G401 (cell line): ENCODE results near the gene TMEM18. TPM values are rescaled to one million over a fixed set of nuclear protein-coding genes. Genes with fewer than 3 reads are reported as not detected.
A peak's percentile ranks its signal among the peaks of the same experiment; 100 is the strongest.

Experiments used
- DNase-seq: peaks from one replicate; pipeline ENCODE4 v3.0.0-alpha.2; 2015; ENCODE audit warnings: low spot score
- in situ Hi-C: cut with HindIII; loops from 2 replicates; pipeline ENCODE4 v1.10.0; 2016; ENCODE audit warnings: low sequenced_read_pairs, mixed read lengths
- total RNA-seq: library from RNA; depleted of rRNA; stranded (reverse); fragments of >200 nt; shearing (Covaris generic); gene quantifications from 2 replicates; pipeline ENCODE4 v1.2.3, GENCODE V29; 2014

TMEM18 gene
- total RNA-seq, 1 experiment from 2014 or later, result 18.1 TPM

DNA sequence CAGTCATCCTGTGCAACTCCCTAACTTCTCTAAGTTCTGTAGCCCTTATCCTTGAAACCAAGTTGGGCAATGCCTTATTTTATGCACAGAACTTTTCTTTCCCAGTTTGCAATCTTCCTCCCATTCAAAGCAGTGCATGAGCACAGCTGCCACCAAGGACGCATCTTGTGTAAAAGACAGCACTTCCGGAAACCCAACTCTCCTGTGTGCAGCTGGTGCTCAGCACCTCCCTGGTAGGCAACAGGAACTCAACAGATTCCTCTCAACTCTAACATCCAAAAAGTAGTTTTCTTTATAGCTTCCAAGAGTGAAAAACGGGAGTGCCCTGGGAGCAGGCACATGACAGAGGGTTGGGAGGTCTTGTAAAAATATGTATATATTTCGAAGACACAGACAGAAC, 2.2 kb downstream of the TMEM18 start:
- in situ Hi-C loops, result no loop called here
- DNase-seq, result no peak

DNA sequence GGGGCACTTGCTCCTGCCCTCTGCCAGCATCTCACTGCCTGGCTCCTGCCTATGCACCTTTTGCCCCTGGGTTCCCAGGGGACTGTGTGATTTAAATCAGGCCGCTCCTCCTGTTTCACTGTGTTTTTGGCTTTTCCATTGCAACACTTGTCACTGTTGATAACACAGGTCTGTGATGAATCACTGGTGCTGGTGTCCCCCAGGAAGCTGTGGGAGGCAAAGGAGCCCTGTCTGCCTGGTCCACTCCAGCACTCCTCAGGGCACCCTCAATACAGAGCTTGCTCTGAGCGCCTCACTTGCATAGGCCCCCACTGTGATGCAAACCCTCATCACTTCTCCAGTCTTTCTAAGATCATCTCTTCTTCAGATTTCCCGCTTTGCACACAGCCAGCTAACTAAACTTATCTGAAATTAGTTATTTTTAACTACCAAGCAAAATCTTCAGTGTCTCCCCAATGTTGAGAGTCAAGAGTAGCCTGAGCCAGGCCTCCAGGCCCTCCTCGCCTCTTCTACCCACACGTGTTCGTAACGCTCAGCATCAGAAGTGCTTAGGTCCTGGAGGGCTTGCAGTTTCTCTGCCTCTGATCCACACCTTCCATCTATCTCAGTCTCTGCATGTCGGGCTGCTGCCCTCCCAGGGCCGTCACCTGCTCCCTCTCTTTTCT, 2.8 kb downstream of the TMEM18 start:
- DNase-seq, result no peak
- in situ Hi-C loops, result no loop called here

DNA sequence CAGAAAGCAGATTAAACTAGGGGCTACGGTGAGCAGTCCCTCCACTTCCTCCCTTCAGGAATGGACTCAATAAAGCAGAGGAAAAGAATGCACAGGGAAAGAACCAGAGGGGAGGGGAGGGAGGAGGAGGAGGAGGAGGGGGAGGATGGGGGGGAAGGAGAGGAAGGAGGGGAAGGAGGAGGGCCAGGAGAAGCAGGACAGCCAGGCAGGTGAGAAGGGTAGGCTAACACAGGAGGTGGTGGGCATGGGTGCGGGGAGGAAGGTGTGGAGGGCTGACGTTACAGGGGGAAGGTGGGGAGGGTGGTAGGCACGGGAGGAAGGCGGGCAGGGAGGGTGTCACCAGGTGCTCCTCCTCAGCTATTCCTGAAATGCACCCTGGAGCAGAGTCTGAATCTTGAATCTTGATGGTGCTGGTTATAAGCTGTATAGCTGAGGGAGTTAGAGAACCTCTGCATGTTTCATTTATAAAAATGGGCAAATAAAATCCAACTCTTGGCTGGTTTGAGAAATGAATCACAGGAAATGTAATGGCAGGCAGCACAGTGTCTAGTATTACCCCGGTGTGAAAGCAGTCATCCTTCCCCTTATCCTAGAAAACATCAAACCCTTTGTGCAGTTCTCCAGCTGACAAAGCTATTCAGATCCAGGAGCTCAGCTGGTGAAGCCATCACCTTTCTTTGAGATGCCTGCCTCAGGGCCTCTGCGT, 3.4 kb downstream of the TMEM18 start:
- DNase-seq, result no peak
- in situ Hi-C loops, result no loop called here

- no peak for DNase-seq
- in situ Hi-C loops, result no loop called here
Measured at GRCh38 chr2:673016-673415, 4.2 kb downstream of the TMEM18 start.

DNA sequence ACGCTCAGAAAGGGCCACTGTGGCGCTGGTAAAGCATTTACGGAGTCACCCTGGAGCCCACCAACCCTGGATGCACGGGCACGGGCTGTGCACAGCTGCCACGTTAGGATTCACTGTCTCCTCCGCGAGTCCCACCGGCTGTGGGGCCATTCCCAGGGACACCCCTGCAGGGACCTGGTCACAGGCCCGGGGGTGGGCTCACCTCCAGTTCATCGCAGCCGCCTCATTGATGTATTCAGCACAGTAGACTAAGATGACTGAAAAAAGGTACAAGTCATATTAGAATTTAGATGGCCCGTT, 4.7 kb downstream of the TMEM18 start:
- DNase-seq, result no peak
- in situ Hi-C loops, result no loop called here

- no peak for DNase-seq
- in situ Hi-C loops, result no loop called here
Measured at GRCh38 chr2:671787-672605, 5.2 kb downstream of the TMEM18 start.

DNA sequence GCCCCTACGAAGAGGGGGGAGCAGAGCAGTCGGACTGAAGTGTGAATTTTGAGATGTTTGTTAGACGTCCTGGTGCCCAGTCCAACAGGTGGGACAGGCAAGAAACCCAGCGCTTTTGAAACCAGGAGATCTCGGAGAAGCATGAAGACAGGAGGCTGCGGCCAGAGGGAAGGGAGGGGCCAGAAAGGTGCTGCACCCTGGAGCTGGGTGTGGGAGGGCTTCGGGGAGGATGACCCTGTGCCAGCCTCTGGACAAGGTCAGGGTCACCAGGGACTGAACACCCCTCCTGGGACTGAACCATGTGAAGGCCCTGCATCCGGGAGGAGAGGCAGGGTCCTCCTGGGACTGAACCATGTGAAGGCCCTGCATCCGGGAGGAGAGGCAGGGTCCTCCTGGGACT, 6.1 kb downstream of the TMEM18 start:
- in situ Hi-C loops, result no loop called here
- DNase-seq, result no peak

GRCh38 chr2:670637-671036, 6.6 kb downstream of the TMEM18 start:
- no peak for DNase-seq
- in situ Hi-C loops, result no loop called here

DNA sequence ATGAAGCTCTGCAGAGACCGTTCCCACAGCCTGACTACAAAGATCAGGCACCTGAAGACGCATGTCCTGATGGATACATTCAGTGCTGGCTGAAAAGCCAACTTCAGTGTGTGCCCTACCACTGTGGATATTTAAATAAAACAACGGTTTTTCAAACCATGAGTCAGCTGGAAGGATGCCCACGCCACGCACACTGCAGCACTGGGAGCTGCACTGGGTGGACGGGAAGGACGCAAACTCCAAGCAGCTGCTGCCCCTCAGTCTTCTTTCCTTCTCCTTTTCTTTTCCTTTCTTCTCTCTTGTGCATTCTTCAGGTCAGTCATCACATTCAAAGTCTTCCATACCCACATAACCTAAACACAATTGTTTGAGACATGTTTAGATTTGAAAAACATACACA, 7.9 kb downstream of the TMEM18 start:
- no peak for DNase-seq
- in situ Hi-C loops, result no loop called here

DNA sequence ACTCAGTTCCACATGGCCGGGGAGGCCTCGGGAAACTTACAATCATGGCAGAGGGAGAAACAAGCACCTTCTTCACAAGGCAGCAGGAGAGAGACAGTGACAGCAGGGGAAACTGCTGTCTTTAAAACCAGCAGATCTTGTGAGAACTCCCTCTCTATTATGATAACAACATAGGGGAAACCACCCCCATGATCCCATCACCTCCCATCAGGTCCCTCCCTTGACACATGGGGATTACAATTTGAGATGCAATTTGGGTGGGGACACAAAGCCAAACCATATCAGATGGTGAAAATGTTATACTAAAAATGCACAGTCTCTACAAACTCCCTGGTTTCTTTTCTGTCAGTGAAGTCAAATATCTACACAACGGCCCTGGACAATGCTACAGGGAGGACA, 9.2 kb downstream of the TMEM18 start:
- DNase-seq, result no peak
- in situ Hi-C loops, result no loop called here

DNA sequence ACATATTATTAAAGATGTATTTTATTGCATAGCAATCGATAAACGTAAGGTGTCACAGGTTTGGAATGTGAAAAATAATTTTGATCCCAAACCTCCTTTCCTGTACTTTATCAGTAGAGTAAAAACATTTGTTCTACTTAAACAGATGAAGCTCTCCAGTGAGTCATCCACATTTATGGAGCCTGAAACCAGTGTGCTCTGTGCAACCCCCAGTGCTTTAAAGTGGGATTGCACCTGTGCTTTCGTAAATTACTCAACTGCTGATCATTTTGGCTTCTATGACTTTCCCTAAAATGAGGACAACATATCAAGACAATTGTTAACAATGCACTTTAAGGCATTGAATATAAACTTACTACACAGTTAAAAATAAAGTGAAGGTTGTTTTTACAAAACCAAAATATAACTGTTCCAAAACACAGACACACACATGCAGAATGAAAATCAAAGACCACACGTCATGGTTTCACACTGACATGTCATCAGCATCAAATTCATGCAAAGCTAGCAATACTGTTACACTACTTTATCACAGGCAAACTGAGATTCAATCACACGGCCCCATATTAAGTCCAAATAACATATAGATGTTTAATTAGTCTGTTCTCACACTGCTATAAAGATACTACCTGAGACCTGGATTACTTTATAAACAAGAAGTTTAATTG, 9.7 kb downstream of the TMEM18 start:
- in situ Hi-C loops, result no loop called here
- peak; percentile 9 for DNase-seq

DNA sequence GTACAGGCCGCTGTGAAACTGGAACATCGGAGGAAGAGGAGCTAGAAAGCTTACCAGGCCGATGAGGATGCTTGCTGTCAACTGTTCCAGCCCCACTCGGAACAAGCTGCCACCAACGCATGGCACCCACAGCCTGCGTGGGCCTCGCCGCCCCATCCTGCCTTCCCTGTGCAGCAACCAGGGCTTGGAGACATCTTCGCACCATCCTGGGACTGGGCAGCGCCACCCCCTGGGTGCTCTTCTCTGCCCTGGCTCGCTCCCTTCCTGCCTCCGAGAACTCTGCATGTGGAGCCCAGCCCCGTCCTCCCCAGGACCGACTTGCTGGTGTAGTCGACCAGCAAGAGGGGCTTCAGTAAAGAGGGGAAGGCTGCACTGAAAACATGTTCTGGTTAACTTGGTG, 10.8 kb downstream of the TMEM18 start:
- no peak for DNase-seq
- in situ Hi-C loops, result no loop called here

DNA sequence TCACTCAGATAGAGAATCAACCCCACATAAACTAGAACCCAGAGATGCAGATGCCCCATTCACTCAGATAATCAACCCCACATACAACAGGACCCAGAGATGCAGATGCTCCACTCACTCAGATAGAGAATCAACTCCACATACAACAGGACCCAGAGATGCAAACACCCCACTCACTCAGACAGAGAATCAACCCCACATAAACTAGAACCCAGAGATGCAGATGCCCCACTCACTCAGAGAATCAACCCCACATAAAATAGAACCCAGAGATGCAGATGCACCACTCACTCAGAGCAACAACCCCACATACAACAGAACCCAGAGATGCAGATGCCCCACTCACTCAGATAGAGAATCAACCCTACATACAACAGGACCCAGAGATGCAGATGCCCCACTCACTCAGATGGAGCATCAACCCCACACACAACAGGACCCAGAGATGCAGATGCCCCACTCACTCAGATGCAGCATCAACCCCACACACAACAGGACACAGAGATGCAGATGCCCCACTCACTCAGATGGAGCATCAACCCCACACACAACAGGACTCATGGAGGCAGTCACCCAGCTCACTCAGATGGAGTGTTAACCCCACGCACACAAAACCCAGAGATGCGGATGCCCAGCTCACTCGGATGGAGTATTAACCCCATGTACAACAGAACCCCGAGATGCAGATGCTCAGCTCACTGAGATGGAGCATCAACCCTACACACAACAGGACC, 11.7 kb downstream of the TMEM18 start:
- no peak for DNase-seq
- in situ Hi-C loops, result no loop called here

DNA sequence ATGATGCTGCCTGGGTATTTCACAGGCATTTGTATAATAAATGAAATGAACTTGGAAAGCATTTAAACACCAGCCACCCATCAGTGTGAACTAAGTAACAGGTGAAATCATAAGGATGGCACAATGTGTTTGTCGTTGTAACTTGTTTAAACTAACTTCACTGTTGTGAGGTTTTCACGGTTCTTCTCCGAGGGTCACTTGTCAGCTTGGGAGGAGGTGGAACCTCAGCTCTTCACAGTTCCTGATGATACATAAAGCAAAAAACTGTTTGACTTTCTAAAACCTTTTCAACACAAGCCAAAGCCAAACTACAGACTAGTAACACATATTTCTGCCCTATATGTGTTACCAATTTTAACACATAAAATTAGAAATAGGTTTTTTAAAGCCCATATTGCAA, 13.1 kb downstream of the TMEM18 start:
- DNase-seq, result no peak
- in situ Hi-C loops, result no loop called here

DNA sequence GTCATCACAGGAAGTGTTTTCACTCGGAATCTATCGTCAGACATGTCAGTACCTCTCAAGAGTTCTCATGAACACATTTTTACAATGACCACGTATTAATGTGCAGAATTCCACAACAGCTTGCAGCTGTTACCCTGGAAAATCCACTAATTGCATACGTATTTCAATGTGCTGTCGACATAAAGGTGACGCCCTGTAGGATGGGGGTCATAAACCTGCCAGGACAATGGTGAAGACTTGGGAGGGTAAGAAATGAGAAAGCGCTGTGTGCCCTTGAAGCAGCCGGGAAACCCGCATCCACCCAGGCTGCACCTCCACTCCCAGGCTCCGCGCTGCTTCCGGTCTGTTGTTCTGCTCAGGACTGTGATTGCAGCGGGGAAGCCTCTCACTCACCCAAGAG, 14.0 kb downstream of the TMEM18 start:
- DNase-seq, result no peak
- in situ Hi-C loops, result no loop called here

DNA sequence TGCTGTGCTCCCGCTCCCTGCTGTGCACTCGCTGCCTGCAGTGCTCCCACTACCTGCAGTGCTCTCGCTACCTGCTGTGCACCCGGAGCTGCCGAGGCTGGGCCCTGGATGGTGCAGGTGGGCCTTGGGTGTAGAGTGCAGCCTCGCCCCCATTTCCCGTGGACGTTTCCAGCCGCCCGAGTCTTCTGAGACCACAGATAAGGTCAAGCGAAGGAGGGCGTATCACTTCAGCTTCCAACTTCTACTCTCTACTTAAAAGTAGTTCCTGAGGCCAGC, 15.9 kb downstream of the TMEM18 start:
- DNase-seq, result no peak
- in situ Hi-C loops, result no loop called here

DNA sequence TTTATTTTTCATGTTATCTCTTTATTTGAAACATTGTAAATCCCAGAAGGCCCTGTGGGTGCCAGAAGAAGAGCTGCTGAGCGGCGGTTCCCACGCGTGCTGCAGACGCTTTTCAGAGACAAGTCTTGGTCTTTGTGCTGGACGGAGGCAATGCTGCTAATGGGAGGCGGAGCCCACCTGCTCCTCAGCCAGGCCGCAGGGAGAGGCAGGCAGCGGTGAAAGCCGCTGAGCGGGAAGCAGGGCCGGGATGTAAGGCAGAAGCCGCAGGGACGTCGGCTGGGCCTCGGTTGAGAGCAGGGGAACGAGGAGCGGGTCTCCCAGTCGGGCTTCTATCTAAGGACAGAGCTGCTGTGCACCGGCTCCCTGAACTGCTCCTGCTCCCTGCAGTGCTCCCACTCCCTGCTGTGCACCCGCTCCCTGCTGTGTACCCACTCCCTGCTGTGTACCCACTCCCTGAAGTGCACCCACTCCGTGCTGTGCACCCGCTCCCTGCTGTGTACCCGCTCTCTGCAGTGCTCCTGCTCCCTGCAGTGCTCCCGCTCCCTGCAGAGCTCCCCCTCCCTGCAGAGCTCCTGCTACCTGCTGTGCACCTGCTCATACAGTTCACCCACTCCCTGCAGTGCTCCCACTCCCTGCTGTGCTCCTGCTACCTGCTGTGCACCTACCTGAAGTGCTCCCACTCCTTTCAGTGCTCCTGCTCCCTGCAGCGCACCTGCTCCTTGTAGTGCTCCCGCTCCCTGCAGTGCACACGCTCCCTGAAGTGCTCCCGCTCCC, 16.4 kb downstream of the TMEM18 start:
- in situ Hi-C loops, result no loop called here
- no peak for DNase-seq

DNA sequence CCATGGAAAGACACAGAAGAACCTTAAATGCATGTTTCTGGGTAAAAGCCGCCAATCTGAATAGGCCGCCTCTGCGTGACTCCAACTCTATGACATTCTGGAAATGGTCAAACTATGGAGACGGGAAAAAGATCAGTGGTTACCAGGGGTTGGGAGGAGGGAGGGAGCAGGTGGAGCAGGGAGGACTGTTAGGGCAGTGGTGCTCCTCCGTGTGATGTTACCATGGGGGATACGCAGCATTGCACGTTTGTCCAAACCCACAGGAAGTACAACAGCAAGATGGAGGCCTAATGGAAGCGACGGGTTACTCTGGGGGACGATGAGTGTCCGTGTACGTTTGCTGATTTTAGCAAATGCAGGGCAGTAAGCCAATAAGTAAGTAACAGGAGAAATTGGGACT, 17.2 kb downstream of the TMEM18 start:
- DNase-seq, result no peak

GRCh38 chr2:658426-658825, 18.8 kb downstream of the TMEM18 start:
- DNase-seq, result no peak
- in situ Hi-C loops, result no loop called here

More for the DNA sequence above, 17.2 kb downstream of the TMEM18 start:
- in situ Hi-C loops, result no loop called here
